Ishikawa (cell line): ENCODE results near the gene PDCD1LG2.

ENCODE experiments used
- CEBPB ChIP-seq: IDR thresholded peaks from 2 replicates; pipeline ENCODE4 v1.6.1; 2012
- CREB1 ChIP-seq: IDR thresholded peaks from 2 replicates; pipeline ENCODE4 v1.6.1; 2012; ENCODE audit warnings: low read depth
- EP300 ChIP-seq: IDR thresholded peaks from 2 replicates; pipeline ENCODE4 v1.6.1; 2012; ENCODE audit warnings: borderline replicate concordance
- FOXM1 ChIP-seq: IDR thresholded peaks from 2 replicates; pipeline ENCODE4 v1.6.1; 2012; ENCODE audit warnings: low read depth, borderline replicate concordance
- NFIC ChIP-seq: IDR thresholded peaks from 2 replicates; pipeline ENCODE4 v1.6.1; 2012
- RAD21 ChIP-seq: IDR thresholded peaks from 2 replicates; pipeline ENCODE4 v1.6.1; 2012; ENCODE audit warnings: low read depth
- TCF12 ChIP-seq: IDR thresholded peaks from 2 replicates; pipeline ENCODE4 v1.6.1; 2012; ENCODE audit warnings: low read depth
- TEAD4 ChIP-seq: IDR thresholded peaks from 2 replicates; pipeline ENCODE4 v1.6.1; 2012
- YY1 ChIP-seq: IDR thresholded peaks from 2 replicates; pipeline ENCODE4 v1.6.1; 2012; ENCODE audit warnings: low read depth
- ZBTB7A ChIP-seq: IDR thresholded peaks from 2 replicates; pipeline ENCODE4 v1.6.1; 2012; ENCODE audit warnings: low read depth
- TF ChIP-seq, protein P1 (sequence below): IDR thresholded peaks from 2 replicates; pipeline ENCODE4 v1.6.1; 2012; ENCODE audit warnings: low read depth, mild to moderate bottlenecking
- TF ChIP-seq, protein P2 (sequence below): IDR thresholded peaks from 2 replicates; pipeline ENCODE4 v1.6.1; 2012

DNA sequence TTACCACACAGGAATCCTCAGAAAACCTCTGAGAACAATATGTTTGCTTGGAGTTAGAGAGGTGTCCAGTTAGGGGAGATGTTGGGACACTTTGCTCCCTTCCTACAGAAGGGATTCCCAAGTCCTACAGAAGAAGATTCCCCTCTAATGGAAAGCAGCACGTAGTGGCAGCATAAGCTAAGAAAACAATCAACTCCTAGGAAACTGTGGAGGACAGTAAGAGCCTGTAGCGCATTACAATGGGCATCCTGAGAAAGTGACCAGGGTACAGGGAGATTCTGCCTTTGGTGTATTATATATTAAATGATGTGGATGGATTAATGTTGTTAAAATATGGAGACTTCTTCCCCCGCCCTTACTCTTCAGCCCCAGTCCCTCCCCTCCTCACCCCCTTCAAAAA lies 104.7 kb downstream of the PDCD1LG2 start:
- no peak for TF ChIP-seq ZBTB7A
- TF ChIP-seq, protein P1, sequence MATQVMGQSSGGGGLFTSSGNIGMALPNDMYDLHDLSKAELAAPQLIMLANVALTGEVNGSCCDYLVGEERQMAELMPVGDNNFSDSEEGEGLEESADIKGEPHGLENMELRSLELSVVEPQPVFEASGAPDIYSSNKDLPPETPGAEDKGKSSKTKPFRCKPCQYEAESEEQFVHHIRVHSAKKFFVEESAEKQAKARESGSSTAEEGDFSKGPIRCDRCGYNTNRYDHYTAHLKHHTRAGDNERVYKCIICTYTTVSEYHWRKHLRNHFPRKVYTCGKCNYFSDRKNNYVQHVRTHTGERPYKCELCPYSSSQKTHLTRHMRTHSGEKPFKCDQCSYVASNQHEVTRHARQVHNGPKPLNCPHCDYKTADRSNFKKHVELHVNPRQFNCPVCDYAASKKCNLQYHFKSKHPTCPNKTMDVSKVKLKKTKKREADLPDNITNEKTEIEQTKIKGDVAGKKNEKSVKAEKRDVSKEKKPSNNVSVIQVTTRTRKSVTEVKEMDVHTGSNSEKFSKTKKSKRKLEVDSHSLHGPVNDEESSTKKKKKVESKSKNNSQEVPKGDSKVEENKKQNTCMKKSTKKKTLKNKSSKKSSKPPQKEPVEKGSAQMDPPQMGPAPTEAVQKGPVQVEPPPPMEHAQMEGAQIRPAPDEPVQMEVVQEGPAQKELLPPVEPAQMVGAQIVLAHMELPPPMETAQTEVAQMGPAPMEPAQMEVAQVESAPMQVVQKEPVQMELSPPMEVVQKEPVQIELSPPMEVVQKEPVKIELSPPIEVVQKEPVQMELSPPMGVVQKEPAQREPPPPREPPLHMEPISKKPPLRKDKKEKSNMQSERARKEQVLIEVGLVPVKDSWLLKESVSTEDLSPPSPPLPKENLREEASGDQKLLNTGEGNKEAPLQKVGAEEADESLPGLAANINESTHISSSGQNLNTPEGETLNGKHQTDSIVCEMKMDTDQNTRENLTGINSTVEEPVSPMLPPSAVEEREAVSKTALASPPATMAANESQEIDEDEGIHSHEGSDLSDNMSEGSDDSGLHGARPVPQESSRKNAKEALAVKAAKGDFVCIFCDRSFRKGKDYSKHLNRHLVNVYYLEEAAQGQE: no peak
- no peak for TF ChIP-seq FOXM1
- no peak for TF ChIP-seq CEBPB
- TF ChIP-seq RAD21: no peak
- TF ChIP-seq TCF12: no peak
- no peak for TF ChIP-seq YY1
- TF ChIP-seq, protein P2, sequence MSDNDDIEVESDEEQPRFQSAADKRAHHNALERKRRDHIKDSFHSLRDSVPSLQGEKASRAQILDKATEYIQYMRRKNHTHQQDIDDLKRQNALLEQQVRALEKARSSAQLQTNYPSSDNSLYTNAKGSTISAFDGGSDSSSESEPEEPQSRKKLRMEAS: no peak
- TF ChIP-seq EP300: no peak
- TF ChIP-seq NFIC: no peak
- TF ChIP-seq CREB1: no peak
- TF ChIP-seq TEAD4: no peak
